Stimulated activated CD4-positive, alpha-beta T cell treated with anti-CD3 and anti-CD28 coated beads, Interleukin-12 subunit alpha, Interleukin-12 subunit beta, amount 100 ng/mL, for 48 hours (primary cell): ENCODE data around the gene TBC1D24.
A peak's percentile ranks its signal among the peaks of the same experiment; 100 is the strongest.
"Not testable (repeated sequence)": the region's sequence is repeated elsewhere in the genome, so short reads cannot be mapped to it uniquely, and the experiment has no call there.

Experiments used
- DNase-seq, 3 donors: peaks; one replicate each; pipeline ENCODE4 v3.0.0-alpha.2; 2020; ENCODE audit warnings: low read depth in 2 of 3, low spot score in 1 of 3

Gene TBC1D24

DNA sequence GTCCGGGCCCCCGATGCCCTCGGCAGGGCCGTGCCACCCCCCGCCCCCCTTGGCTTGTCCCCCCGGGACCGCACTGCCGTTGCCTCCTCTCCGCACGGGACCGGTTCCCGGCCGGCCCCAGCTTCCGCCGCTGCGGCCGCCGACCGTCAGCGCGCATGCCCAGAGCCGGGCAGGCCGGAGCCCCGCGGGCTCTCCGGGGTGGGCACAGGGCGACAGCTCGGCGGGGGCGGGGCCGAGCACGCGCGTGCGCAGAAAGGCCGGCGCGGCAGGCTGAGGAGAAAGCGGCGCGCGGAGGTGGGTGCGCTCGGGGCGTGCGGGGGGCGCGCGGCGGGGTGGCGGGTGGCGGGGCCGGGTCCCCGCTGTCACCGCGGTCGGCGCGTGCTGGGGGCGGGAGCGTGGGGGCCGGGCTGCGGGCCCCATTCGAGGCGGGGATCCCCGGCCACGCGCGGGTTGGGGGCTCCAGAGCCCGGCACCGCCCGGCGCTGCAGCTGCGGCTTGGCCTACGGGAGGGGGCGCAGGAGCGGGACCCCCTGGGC, at the start of gene TBC1D24:
Gene TBC1D24, plus strand, starts transcription at position 251 of the 536 bp plus-strand sequence. CDS start 21,022 bp downstream, outside the sequence.
- peak; percentile 62 to 83 (median 64) for DNase-seq

GRCh38 chr16:2425825-2426430, 49.0 kb upstream of the TBC1D24 start:
- DNase-seq: no peak

- DNase-seq: no peak
Observed at GRCh38 chr16:2426941-2427361, 48.0 kb upstream of the TBC1D24 start.

DNA sequence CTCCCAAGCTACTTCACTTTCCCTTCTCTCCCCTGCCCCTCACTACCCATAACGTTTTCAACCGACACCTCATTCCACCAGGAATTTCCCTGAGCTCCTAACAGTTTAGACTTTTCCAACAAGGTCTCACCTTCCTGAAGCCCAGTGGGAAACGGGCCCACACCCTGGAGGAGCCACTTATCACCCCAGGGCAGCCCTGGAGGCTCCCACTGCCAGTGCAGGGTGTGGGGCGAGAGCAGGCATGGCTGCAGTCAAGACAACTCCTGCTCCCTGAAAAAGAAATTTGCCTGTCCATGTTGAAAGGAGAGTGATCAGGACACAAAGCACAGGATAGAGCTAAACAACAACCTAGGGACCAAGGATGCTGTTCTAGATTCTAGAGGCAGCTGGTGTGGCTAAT, 47.4 kb upstream of the TBC1D24 start:
- no peak for DNase-seq

DNA sequence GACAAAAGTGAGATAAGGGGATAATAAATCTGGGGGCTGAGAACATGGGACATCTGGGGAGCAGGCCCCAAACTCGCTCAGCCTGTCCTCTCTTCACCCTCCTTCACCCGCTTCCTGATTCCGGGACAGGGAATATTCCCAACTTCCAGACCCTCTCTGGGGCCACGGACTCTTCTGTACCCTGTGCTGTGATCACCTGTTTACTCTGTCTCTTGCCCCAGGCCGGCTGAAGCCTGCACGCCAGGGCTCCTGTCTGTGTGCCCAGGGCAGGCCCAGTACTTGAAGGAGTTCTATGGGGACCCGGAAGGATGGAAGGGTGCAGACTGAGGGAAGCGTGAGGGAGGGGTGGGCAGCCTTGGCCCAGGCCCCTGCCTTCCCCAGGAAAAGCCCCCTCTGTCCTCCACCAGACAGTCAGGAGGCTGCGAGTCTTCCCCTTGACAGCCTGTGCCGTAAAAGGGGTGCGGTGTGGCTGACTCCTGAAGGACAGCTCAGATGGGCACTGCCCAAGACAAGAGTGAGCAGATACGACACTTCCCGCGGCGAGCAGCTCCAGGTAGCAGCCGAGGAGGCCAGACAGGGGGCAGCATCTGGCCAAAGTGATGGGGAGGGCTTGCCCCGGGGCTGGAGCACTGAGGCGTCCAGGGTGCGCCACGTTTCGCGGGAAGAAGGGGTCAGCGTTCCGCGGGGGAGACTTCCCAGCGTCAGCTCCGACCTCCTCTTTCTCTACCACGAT, 46.7 kb upstream of the TBC1D24 start:
- peak in 1 of 3 donors; percentile 7 for DNase-seq

DNA sequence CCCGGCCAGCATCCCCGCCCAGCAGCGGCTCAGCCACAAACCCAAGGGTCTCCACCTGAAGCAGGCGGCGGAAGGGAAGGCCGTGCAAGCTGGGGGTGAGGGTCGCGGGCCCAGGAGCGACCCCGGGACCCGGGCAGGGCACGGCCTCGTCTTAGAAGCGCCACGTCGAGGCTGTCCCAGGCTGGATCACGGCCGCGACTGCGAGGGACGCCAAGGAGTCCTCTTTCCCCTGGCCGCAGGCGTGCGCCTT, 46.2 kb upstream of the TBC1D24 start:
- DNase-seq: no peak

DNA sequence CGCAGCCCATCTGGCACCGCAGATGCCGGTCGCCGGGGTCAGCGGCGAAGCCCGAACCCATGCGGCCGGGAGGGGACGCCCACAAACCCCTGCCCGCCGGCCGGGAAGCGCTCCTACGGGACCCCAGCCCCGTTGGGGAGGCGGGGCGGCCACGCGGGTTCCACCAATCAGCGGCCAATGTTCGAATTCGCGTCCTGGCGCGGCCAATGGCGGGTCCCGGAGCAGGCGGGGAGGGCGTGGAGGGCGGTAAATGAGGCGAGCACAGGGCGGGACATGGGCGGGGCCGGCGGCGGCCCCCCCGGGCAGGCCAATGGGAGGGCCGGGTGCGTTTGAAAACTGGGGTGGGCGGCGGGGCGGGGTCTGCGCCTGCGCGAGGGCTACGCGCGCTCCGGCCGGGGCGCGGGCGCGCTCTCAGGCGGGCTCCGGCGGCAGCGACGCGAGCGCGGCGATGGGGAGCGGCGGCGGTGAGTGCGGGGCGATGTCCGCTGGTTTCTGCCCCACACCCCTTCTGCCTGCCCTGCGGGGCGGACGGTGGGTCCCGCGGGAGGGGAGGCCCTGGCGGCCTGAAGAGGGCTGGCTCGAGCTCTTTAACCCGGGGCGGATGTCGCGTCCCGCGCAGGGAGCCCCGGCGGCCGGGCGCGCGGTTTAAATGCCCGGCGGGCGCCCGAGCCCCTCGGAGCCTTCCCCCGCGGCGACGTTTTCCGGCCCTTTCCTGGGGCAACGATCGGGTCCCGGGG, 45.7 kb upstream of the TBC1D24 start, which contains the start of gene CCNF:
Gene CCNF, plus strand, starts transcription at position 414 of the 737 bp plus-strand sequence. Its CDS starts 35 bp downstream, at position 449.
- DNase-seq: peak; percentile 95 to 99 (median 97)

- no peak for DNase-seq
Observed at GRCh38 chr16:2429771-2430663, 44.9 kb upstream of the TBC1D24 start.

DNA sequence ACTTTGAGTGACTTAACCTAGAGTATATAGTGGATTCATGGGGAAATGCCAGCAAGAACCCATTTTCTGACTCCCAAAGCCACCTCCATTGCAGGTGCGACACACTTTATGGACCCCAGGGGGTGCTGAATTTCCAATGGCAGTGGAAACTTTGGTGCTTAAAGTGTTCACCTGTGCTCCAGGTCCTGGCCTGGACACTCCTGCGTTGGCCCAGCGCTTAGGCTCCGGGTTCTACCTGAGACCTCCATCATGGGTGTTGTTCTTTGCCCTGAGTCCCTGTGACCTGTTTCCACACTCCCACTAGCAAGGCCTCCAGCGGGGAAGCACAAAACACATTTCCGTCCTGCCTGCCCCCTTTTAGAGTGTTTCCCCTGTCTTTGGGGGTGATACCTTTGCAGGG, 42.6 kb upstream of the TBC1D24 start:
- DNase-seq: no peak

DNA sequence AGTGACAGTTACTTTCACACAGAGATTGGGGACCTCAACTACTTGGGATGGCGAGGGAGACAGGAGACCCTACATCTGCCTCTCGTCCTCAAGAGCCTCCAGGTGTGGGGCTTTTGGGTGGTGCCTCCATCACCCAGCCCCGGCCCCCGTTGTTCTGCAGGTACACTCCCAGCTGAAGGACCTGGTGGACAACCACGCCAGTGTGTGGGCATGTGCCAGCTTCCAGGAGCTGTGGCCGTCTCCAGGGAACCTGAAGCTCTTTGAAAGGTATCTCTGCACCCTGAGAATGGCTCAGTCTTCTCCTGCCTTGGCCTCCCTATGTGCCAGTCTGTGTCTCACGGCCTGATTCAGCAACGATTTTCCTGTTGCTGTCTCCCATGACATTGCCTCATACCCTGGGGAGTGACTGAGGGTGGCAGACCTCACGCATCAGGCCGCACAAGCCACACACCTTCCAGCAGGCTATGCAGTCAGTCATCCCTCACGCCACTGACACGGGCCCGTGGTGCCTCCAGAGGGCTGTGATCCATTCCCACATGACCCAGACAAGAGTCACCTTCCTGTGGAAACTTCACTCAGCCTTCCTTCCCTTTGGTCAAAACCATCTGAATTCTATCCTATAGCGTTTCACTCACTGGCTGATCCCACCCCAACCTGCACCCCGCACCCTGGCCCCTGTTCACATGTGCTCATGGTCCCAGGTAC, 42.0 kb upstream of the TBC1D24 start:
- no peak for DNase-seq

- DNase-seq: not testable (repeated sequence)
Observed at GRCh38 chr16:2435236-2435635, 39.7 kb upstream of the TBC1D24 start.

DNA sequence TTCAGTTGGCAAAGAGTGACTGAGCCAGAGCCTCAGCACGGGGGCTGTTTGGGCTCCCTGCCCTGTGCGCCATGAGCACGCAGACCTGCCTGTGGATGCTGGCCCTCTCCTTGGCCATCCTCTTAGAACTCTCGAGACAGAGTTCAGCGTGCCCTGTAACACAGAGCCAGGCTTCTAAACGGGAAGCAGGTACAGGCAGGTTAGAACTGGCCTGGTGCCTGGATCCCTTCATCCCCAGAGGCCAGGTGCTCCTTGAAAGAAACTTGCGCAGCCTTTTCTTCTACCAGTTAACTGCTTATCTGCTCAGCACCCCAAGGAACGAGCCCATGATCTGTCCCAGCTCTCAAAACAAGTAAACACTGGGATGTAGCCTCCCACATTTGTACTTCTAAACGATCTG, 38.8 kb upstream of the TBC1D24 start:
- DNase-seq: no peak

DNA sequence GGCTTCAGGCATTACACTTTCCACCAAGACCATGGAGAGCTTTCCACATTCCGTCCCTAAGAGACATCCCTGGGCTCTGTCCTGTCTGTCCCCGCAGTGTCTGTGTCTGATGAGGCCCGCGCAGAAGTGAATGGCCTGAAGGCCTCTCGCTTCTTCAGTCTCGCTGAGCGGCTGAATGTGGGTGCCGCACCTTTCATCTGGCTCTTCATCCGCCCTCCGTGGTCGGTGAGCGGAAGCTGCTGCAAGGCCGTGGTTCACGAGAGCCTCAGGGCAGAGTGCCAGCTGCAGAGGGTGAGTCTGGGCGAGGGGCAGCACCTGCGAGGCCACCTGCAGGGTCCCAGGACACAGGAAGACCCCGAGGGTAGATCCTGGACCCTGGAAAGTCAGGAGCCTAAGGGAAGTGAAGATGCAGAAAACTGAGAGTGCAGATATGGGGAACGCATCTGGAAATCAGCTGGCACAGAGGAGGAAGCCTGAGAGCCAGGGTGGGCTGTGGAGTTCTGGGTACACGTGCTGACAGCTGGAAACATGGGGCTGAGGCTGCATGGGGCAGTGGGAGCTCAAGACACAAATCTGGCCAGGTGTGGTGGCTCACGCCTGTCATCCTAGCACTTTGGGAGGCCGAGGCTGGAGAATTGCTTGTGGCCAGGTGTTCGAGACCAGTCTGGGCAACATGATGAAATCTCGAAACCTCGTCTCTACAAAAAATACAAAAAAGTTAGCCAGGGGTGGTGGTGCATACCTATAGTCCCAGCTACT, 37.7 kb upstream of the TBC1D24 start:
- DNase-seq: no peak

- no peak for DNase-seq
Observed at GRCh38 chr16:2438121-2438520, 36.8 kb upstream of the TBC1D24 start.

- no peak for DNase-seq
Observed at GRCh38 chr16:2439598-2439997, 35.3 kb upstream of the TBC1D24 start.

DNA sequence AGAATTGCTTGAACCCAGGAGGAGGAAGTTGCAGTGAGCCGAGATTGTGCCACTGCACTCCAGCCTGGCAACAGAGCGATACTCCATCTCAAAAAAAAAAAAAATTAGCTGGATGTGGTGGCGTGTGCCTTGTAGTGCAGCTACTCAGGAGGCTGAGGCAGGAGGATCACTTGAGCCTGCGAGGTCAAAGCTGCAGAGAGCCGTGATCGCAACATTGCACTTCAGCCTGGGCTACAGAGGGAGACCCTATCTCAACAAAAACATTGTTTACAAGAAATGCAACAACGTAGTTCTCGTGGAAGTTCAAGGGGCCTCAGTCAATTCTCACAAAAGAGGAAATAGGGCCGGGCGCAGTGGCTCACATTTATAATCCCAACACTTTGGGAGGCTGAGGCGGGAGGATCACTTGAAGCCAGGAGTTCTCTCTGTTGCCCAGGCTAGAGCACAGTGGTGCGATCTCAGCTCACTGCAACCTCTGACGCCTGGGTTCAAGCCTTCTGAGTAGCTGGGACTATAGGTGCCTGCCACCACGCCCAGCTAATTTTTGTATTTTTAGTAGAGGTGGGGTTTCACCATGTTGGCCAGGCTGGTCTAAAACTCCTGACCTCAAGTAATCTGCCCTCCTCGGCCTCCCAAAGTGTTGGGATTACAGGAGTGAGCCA, 33.7 kb upstream of the TBC1D24 start:
- not testable (repeated sequence) for DNase-seq

DNA sequence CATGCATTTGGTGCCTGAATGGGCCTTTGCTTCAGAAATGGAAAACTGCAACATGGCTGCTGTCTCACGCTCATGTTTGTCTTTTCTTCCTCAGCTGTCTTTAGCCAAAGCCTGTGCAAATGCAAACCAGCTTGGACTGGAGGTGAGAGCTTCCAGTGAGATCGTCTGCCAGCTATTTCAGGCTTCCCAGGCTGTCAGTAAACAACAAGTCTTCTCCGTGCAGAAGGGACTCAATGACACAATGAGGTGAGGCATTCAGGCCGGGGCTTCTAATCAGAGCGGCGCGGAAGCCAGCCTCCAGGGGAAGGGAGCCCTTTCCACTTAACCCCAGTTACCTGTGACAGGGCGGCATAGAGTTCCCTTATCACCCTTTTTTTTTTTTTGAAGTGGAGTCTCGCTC, 31.4 kb upstream of the TBC1D24 start:
- DNase-seq: no peak

- no peak for DNase-seq
Observed at GRCh38 chr16:2447920-2448583, 26.9 kb upstream of the TBC1D24 start.

DNA sequence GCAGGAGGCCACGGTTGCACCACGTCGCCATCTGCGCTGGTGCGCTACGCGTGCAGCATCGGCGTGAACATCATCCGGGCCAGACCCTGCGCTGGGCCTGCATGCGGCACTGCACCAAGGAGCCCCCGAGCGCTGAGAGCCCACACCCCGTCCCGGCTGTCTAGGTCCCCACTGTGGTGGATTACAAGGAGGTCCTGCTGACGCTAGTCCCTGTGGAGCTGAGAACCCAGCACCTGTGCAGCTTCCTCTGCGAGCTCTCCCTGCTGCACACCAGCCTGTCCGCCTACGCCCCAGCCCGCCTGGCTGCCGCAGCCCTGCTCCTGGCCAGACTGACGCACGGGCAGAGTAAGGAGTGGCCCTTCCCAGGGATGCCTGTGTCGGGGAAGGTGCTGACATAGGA, 25.8 kb upstream of the TBC1D24 start:
- no peak for DNase-seq
